WTC11 (cell line): ENCODE results near the gene UGDH. TPM values are rescaled to one million over a fixed set of nuclear protein-coding genes. Genes with fewer than 3 reads are reported as not detected.
"Not testable (repeated sequence)": the region's sequence is repeated elsewhere in the genome, so short reads cannot be mapped to it uniquely, and the experiment has no call there.

Source experiments
- ATAC-seq: fragments of 200-7000 bp; cut with Tn5 transposase; 2 replicates; pipeline ENCODE4 v1.10.0; 2021; ENCODE audit warnings: mild to moderate bottlenecking, moderate library complexity
- CTCF ChIA-PET: fragments of 300-600 bp; sonication (Branson Sonifier 250); formaldehyde crosslinking; loops from one replicate; lab custom pipeline; 2021; ENCODE audit warnings: antibody characterized with exemption; lab: Charles Lee
- POLR2A ChIA-PET: fragments of 350-600 bp; sonication (Branson Sonifier 250); formaldehyde crosslinking; loops from one replicate; lab custom pipeline; 2021; ENCODE audit warnings: antibody characterized with exemption; lab: Charles Lee
- DNase-seq: peaks from one replicate; pipeline ENCODE4 v3.0.0; 2021; ENCODE audit warnings: low spot score
- H3K27ac Mint-ChIP-seq: 2 replicates; pipeline ENCODE4 v1.8.0; 2021; ENCODE audit warnings: mixed read lengths
- H3K27me3 Mint-ChIP-seq: 2 replicates; pipeline ENCODE4 v1.8.0; 2021; ENCODE audit warnings: low read depth, mild to moderate bottlenecking, moderate library complexity, mixed read lengths
- H3K36me3 Mint-ChIP-seq: 2 replicates; pipeline ENCODE4 v1.8.0; 2021; ENCODE audit warnings: mixed read lengths
- H3K4me1 Mint-ChIP-seq: 2 replicates; pipeline ENCODE4 v1.8.0; 2022; ENCODE audit warnings: mixed read lengths
- H3K4me3 Mint-ChIP-seq: 2 replicates; pipeline ENCODE4 v1.8.0; 2021; ENCODE audit warnings: mild to moderate bottlenecking, moderate library complexity, mixed read lengths
- H3K9me3 Mint-ChIP-seq: 2 replicates; pipeline ENCODE4 v1.8.0; 2021; ENCODE audit warnings: mixed read lengths
- FOXP1 ChIP-seq: sonication (generic); formaldehyde crosslinking; IDR thresholded peaks from 2 replicates; pipeline ENCODE4 v1.8.0; 2022; ENCODE audit warnings: missing genetic modification reagents, mild to moderate bottlenecking, moderate library complexity, borderline replicate concordance
- GABPB1 ChIP-seq: sonication (generic); formaldehyde crosslinking; IDR thresholded peaks from 2 replicates; pipeline ENCODE4 v1.8.1; 2023; ENCODE audit warnings: mild to moderate bottlenecking, missing genetic modification reagents
- MYBL2 ChIP-seq: sonication (generic); formaldehyde crosslinking; IDR thresholded peaks from 2 replicates; pipeline ENCODE4 v1.8.1; 2023; ENCODE audit warnings: mild to moderate bottlenecking, moderate library complexity, missing genetic modification reagents
- NFYB ChIP-seq: sonication (generic); formaldehyde crosslinking; conservative IDR thresholded peaks from 2 replicates; pipeline ENCODE4 v1.8.0; 2022; ENCODE audit warnings: low read depth, missing genetic modification reagents
- OVOL2 ChIP-seq: fragments of 250-450 bp; sonication (Bioruptor Pico); IDR thresholded peaks from 2 replicates; pipeline ENCODE4 v1.9.0; 2021; ENCODE audit warnings: mild to moderate bottlenecking, borderline replicate concordance
- ZNF219 ChIP-seq: sonication (generic); formaldehyde crosslinking; IDR thresholded peaks from 2 replicates; pipeline ENCODE4 v1.8.0; 2023; ENCODE audit warnings: missing genetic modification reagents, mild to moderate bottlenecking, borderline replicate concordance
- ZNF232 ChIP-seq: sonication (generic); formaldehyde crosslinking; IDR thresholded peaks from 2 replicates; pipeline ENCODE4 v1.8.0; 2022; ENCODE audit warnings: mild to moderate bottlenecking, missing genetic modification reagents
- ZNF263 ChIP-seq: sonication (generic); formaldehyde crosslinking; IDR thresholded peaks from 2 replicates; pipeline ENCODE4 v1.8.1; 2022; ENCODE audit warnings: low read depth, mild to moderate bottlenecking, moderate library complexity, missing genetic modification reagents
- total RNA-seq: library from RNA; stranded (reverse); gene quantifications from 3 replicates; pipeline ENCODE4 v1.2.3, GENCODE V29; 2021
- TF ChIP-seq, protein P1 (sequence below): sonication (generic); formaldehyde crosslinking; IDR thresholded peaks from 2 replicates; pipeline ENCODE4 v1.8.0; 2023; ENCODE audit warnings: missing genetic modification reagents, mild to moderate bottlenecking, borderline replicate concordance
- TF ChIP-seq, protein P2 (sequence below): fragments of 250-450 bp; sonication (Bioruptor Pico); IDR thresholded peaks from 2 replicates; pipeline ENCODE4 v2.1.2; 2022; ENCODE audit warnings: mild to moderate bottlenecking, moderate library complexity
- TF ChIP-seq, protein P3 (sequence below): sonication (generic); formaldehyde crosslinking; IDR thresholded peaks from 2 replicates; pipeline ENCODE4 v1.8.0; 2023; ENCODE audit warnings: mild to moderate bottlenecking, missing genetic modification reagents
- TF ChIP-seq, protein P4 (sequence below): fragments of 200-600 bp; IDR thresholded peaks from 2 replicates; pipeline ENCODE4 v1.8.0; 2022; ENCODE audit warnings: antibody characterized with exemption

The UGDH gene
- total RNA-seq, 1 experiment from 2014 or later = 97.5 TPM

DNA sequence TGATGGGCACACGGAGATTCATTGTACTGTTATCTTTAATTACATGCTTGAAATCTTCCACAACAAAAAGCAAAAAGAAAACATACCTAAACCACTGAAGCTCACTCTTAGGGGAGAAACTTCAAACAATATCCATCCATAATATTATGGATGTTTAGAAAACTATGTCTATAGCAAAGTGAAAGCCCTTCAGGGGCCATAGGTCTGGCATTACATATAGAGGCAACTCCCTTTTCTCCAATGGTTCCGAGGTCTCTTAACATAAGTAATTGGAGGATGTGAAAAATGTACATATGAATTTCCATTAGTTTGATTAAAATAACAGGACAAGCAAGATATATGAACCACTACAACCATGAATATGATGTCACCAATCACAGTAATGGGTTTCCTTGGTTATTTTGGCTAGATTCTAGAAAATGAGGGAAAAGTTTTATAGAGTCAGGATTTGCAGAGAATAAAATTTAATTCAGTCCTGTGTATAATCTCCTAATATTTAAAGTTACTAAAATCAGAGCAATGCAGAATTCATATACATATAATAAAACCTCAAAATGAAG lies 10.8 kb downstream of the UGDH start (continued):
- TF ChIP-seq, protein P1, sequence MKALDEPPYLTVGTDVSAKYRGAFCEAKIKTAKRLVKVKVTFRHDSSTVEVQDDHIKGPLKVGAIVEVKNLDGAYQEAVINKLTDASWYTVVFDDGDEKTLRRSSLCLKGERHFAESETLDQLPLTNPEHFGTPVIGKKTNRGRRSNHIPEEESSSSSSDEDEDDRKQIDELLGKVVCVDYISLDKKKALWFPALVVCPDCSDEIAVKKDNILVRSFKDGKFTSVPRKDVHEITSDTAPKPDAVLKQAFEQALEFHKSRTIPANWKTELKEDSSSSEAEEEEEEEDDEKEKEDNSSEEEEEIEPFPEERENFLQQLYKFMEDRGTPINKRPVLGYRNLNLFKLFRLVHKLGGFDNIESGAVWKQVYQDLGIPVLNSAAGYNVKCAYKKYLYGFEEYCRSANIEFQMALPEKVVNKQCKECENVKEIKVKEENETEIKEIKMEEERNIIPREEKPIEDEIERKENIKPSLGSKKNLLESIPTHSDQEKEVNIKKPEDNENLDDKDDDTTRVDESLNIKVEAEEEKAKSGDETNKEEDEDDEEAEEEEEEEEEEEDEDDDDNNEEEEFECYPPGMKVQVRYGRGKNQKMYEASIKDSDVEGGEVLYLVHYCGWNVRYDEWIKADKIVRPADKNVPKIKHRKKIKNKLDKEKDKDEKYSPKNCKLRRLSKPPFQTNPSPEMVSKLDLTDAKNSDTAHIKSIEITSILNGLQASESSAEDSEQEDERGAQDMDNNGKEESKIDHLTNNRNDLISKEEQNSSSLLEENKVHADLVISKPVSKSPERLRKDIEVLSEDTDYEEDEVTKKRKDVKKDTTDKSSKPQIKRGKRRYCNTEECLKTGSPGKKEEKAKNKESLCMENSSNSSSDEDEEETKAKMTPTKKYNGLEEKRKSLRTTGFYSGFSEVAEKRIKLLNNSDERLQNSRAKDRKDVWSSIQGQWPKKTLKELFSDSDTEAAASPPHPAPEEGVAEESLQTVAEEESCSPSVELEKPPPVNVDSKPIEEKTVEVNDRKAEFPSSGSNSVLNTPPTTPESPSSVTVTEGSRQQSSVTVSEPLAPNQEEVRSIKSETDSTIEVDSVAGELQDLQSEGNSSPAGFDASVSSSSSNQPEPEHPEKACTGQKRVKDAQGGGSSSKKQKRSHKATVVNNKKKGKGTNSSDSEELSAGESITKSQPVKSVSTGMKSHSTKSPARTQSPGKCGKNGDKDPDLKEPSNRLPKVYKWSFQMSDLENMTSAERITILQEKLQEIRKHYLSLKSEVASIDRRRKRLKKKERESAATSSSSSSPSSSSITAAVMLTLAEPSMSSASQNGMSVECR (CRISPR knock-in tag) = no peak
- TF ChIP-seq ZNF232 = no peak
- TF ChIP-seq, protein P2, sequence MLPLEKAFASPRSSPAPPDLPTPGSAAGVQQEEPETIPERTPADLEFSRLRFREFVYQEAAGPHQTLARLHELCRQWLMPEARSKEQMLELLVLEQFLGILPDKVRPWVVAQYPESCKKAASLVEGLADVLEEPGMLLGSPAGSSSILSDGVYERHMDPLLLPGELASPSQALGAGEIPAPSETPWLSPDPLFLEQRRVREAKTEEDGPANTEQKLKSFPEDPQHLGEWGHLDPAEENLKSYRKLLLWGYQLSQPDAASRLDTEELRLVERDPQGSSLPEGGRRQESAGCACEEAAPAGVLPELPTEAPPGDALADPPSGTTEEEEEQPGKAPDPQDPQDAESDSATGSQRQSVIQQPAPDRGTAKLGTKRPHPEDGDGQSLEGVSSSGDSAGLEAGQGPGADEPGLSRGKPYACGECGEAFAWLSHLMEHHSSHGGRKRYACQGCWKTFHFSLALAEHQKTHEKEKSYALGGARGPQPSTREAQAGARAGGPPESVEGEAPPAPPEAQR (CRISPR knock-in tag) = no peak
- TF ChIP-seq MYBL2 = no peak
- TF ChIP-seq, protein P3, sequence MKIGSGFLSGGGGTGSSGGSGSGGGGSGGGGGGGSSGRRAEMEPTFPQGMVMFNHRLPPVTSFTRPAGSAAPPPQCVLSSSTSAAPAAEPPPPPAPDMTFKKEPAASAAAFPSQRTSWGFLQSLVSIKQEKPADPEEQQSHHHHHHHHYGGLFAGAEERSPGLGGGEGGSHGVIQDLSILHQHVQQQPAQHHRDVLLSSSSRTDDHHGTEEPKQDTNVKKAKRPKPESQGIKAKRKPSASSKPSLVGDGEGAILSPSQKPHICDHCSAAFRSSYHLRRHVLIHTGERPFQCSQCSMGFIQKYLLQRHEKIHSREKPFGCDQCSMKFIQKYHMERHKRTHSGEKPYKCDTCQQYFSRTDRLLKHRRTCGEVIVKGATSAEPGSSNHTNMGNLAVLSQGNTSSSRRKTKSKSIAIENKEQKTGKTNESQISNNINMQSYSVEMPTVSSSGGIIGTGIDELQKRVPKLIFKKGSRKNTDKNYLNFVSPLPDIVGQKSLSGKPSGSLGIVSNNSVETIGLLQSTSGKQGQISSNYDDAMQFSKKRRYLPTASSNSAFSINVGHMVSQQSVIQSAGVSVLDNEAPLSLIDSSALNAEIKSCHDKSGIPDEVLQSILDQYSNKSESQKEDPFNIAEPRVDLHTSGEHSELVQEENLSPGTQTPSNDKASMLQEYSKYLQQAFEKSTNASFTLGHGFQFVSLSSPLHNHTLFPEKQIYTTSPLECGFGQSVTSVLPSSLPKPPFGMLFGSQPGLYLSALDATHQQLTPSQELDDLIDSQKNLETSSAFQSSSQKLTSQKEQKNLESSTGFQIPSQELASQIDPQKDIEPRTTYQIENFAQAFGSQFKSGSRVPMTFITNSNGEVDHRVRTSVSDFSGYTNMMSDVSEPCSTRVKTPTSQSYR (CRISPR knock-in tag) = no peak
- no peak for TF ChIP-seq NFYB (CRISPR knock-in tag)
- no peak for TF ChIP-seq ZNF263 (CRISPR knock-in tag)
- TF ChIP-seq, protein P4, sequence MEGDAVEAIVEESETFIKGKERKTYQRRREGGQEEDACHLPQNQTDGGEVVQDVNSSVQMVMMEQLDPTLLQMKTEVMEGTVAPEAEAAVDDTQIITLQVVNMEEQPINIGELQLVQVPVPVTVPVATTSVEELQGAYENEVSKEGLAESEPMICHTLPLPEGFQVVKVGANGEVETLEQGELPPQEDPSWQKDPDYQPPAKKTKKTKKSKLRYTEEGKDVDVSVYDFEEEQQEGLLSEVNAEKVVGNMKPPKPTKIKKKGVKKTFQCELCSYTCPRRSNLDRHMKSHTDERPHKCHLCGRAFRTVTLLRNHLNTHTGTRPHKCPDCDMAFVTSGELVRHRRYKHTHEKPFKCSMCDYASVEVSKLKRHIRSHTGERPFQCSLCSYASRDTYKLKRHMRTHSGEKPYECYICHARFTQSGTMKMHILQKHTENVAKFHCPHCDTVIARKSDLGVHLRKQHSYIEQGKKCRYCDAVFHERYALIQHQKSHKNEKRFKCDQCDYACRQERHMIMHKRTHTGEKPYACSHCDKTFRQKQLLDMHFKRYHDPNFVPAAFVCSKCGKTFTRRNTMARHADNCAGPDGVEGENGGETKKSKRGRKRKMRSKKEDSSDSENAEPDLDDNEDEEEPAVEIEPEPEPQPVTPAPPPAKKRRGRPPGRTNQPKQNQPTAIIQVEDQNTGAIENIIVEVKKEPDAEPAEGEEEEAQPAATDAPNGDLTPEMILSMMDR = no peak
- TF ChIP-seq ZNF219 = no peak
- no peak for TF ChIP-seq FOXP1 (CRISPR knock-in tag)

DNA sequence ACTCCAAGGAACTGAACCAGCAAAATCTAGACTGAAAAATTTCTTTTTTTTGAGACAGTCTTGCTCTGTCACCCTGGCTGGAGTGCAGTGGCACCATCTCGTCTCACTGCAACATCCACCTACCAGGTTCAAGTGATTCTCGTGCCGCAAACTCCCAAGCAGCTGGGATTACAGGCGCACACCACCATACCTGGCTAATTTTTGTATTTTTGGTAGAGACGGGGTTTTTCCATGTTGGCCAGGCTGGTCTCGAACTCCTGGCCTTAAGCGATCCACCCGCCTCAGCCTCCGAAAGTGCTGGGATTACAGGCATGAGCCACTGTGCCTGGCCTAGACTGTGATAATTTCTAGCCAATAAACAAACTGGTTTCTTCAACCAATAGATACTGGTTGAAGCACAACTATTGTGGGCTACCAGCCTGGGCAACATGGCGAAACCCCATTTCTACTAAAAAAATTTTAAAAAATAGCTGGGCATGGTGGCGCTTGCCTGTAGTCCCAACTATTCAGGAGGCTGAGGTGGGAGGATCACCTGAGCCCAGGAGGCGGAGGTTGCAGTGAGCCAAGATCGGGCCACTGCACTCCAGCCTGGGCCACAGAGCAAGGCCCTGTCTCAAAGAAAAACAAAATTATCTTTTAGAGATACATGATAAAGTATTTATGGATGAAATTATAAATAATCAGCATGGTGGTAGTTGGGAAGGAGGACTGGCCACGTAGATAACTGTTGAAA lies 11.4 kb downstream of the UGDH start:
- H3K4me1 Mint-ChIP-seq, H3K27ac Mint-ChIP-seq, ATAC-seq, H3K27me3 Mint-ChIP-seq, DNase-seq, H3K4me3 Mint-ChIP-seq, POLR2A ChIA-PET, CTCF ChIA-PET, H3K9me3 Mint-ChIP-seq: not testable (repeated sequence)
- peaks cover 47% of the 10 kb centered on the region for H3K36me3 Mint-ChIP-seq

DNA sequence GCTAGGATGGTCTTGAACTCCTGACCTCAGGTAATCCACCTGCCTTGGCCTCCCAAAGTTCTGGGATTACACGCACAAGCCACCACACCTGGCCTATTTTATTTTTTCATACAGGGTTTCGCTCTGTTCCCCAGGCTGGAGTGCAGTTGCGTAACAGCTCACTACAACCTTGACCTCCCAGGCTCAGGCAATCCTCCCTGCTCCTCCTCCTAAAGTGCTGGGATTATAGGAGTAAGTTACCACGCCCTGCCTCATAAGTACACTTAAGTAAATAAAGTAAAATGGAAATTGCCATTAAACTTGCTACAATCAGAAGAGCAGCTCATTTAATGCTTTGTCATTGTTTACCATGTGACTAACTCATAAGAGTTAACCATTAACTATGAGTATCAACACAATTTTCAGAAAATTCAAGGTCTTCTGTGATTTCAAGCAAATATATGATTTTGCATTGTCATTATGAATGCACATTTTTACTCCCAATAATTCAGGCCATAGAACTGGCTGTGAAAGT lies 12.3 kb downstream of the UGDH start:
- peak; percentile 69 for TF ChIP-seq GABPB1
- TF ChIP-seq OVOL2 (CRISPR knock-in tag) = no peak
- Mint-ChIP-seq H3K9me3 (no peaks in the 10 kb centered on the region), H3K4me1 (no peaks in the 10 kb centered on the region), H3K27ac (peak overlapping the region; percentile 84), H3K4me3 (no peak overlapping the region), H3K27me3 (no peaks in the 10 kb centered on the region), H3K36me3 (peaks cover 55% of the 10 kb centered on the region)
- POLR2A ChIA-PET = no interaction called here
- no peak for DNase-seq
- no peak for ATAC-seq
- CTCF ChIA-PET = no interaction called here

DNA sequence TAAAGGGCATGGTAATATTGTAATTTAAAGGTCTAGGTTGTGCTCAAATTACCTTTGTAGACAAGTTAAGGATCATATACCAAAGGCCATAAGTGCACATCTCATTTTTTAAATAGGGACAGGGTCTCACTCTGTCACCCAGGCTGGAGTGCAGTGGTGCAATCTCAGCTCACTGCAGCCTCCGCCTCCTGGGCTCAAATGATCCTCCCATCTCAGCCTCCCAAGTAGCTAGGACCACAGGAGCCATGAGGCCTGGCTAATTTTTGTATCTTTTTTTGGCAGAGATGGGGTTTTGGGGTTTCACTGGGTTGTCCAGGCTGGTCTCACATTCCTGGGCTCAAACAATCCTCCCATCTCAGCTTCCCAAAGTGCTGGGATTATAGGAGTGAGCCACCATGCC lies 13.0 kb downstream of the UGDH start:
- H3K4me1 Mint-ChIP-seq, H3K4me3 Mint-ChIP-seq, H3K27me3 Mint-ChIP-seq, ATAC-seq, H3K9me3 Mint-ChIP-seq, DNase-seq, POLR2A ChIA-PET, H3K27ac Mint-ChIP-seq, CTCF ChIA-PET: not testable (repeated sequence)
- H3K36me3 Mint-ChIP-seq = peaks cover 59% of the 10 kb centered on the region
